K562 (cell line): ENCODE data around the gene TMPRSS5. TPM values are rescaled to one million over a fixed set of nuclear protein-coding genes. Genes with fewer than 3 reads are reported as not detected.

Source experiments
- ATAC-seq: fragments of 200-7000 bp; cut with Tn5 transposase; 3 replicates; pipeline ENCODE4 v1.9.1; 2020; ENCODE audit warnings: moderate library complexity
- BruUV-seq: library from RNA; stranded (reverse); fragments of 400-500 nt; replicated peaks from 2 replicates; lab custom pipeline; 2021; lab: Mats Ljungman, UMichigan
- CTCF ChIA-PET: fragments of 300-600 bp; formaldehyde crosslinking; extraction: SDS; loops from one replicate; lab custom pipeline; 2021; ENCODE audit warnings: low intra/inter-chr PET ratio; lab: Yijun Ruan, JAX
- POLR2A ChIA-PET: fragments of 300-600, 350-650 bp; sonication (Branson Sonifier 250); formaldehyde crosslinking; extraction: SDS; loops from one replicate; lab custom pipeline; 2021; ENCODE audit warnings: antibody characterized with exemption, inconsistent platforms; lab: Yijun Ruan, JAX
- DNase-seq, 4 experiments: peaks; one replicate each; pipeline versions ENCODE4 v3.0.0 to v3.0.0-alpha.2; 2011 to 2018; ENCODE audit warnings: low spot score in 3 of 4, mixed read lengths in 3 of 4; ENCODE audit errors: extremely low read depth in 1 of 4
- FAIRE-seq: peaks from 2 replicates; lab custom pipeline; 2011; peaks lifted over from hg19 to GRCh38; lab: Jason Lieb, UNC
- H2AFZ ChIP-seq: 2 replicates; pipeline ENCODE4 v1.6.0; 2011; ENCODE audit warnings: low read depth, low read length, control low read depth, inconsistent platforms
- H3K27ac ChIP-seq: fragments of 200-600 bp; 3 replicates; pipeline ENCODE4 v1.8.0; 2011; ENCODE audit warnings: low read depth, mild to moderate bottlenecking, control low read depth, inconsistent platforms, low read length, moderate library complexity, mixed read lengths; ENCODE audit errors: extremely low read depth
- H3K27me3 ChIP-seq, 2 experiments: fragments of 300-600 bp in 1 of 2; 2 replicates in 1 of 2; 3 replicates in 1 of 2; pipeline versions ENCODE4 v1.6.0 to v1.8.0; 2011; ENCODE audit warnings: inconsistent platforms in 2 of 2, low read length in 2 of 2, mild to moderate bottlenecking in 1 of 2, mixed read lengths in 1 of 2, moderate library complexity in 1 of 2; ENCODE audit not compliant: control insufficient read depth in 2 of 2, insufficient read depth in 2 of 2
- H3K36me3 ChIP-seq: fragments of 300-600 bp; 3 replicates; pipeline ENCODE4 v1.8.0; 2011; ENCODE audit warnings: mild to moderate bottlenecking, low read length, inconsistent platforms; ENCODE audit not compliant: control insufficient read depth, insufficient read depth
- H3K4me1 ChIP-seq, 2 experiments: fragments of 200-600 bp in 1 of 2; replicated peaks in 1 of 2; 2 replicates in 1 of 2; 3 replicates in 1 of 2; pipeline versions ENCODE4 v1.5.1 to v1.8.0; 2011; ENCODE audit warnings: inconsistent platforms in 2 of 2, low read length in 2 of 2, mild to moderate bottlenecking in 1 of 2, mixed read lengths in 1 of 2, moderate library complexity in 1 of 2; ENCODE audit not compliant: control insufficient read depth in 2 of 2, insufficient read depth in 2 of 2
- H3K4me2 ChIP-seq: 2 replicates; pipeline ENCODE4 v1.6.1; 2011; ENCODE audit warnings: low read length, control low read depth, inconsistent platforms, mixed read lengths; ENCODE audit not compliant: insufficient read depth
- H3K4me3 ChIP-seq: fragments of 200-600 bp; sonication (generic), shearing (Covaris generic); 2 replicates; pipeline ENCODE4 v1.5.1; 2016; ENCODE audit warnings: control low read depth, inconsistent platforms
- H3K79me2 ChIP-seq: fragments of 200-600 bp; 3 replicates; pipeline ENCODE4 v1.8.0; 2011; ENCODE audit warnings: low read length, inconsistent platforms; ENCODE audit not compliant: control insufficient read depth, insufficient read depth
- H3K9ac ChIP-seq, 2 experiments: 2 replicates each; pipeline versions ENCODE4 v1.6.0 to v1.6.1; 2011; ENCODE audit warnings: low read depth in 2 of 2, low read length in 2 of 2, control low read depth in 1 of 2, inconsistent platforms in 1 of 2, mild to moderate bottlenecking in 1 of 2, mixed read lengths in 1 of 2; ENCODE audit not compliant: insufficient read depth in 1 of 2
- H3K9me1 ChIP-seq: one replicate; pipeline ENCODE4 v1.6.0; 2011; ENCODE audit warnings: inconsistent platforms, mild to moderate bottlenecking, low read length, moderate library complexity; ENCODE audit not compliant: control insufficient read depth, insufficient read depth
- H3K9me3 ChIP-seq: replicated peaks from 2 replicates; pipeline ENCODE4 v1.5.1; 2011; ENCODE audit warnings: low read depth, low read length, inconsistent platforms; ENCODE audit not compliant: control insufficient read depth, insufficient read depth
- H4K20me1 ChIP-seq: replicated peaks from 2 replicates; pipeline ENCODE4 v1.6.1; 2011; ENCODE audit warnings: low read length, inconsistent platforms, mixed read lengths; ENCODE audit not compliant: control insufficient read depth, insufficient read depth
- ARID1B ChIP-seq: fragments of 450-650 bp; IDR thresholded peaks from 2 replicates; pipeline ENCODE4 v1.6.1; 2016; ENCODE audit warnings: antibody characterized with exemption, mild to moderate bottlenecking, inconsistent platforms
- CBFA2T3 ChIP-seq: fragments of 450-650 bp; IDR thresholded peaks from 2 replicates; pipeline ENCODE4 v1.6.1; 2017
- CEBPG ChIP-seq, 3 experiments: fragments of 200-800 bp in 1 of 3; sonication (Bioruptor generic) in 1 of 3; sonication (generic) in 1 of 3; formaldehyde crosslinking in 1 of 3; IDR thresholded peaks in 2 of 3; conservative IDR thresholded peaks in 1 of 3; 2 replicates each; pipeline versions ENCODE4 v1.6.1 to v1.8.0; 2016 to 2022; ENCODE audit warnings: missing compliant biosample characterization in 2 of 3, missing genetic modification characterization in 2 of 3, mild to moderate bottlenecking in 1 of 3, missing genetic modification reagents in 1 of 3
- CHCHD3 ChIP-seq: fragments of 250-450 bp; sonication (Bioruptor Pico); IDR thresholded peaks from 2 replicates; pipeline ENCODE4 v2.1.2; 2022; ENCODE audit warnings: mild to moderate bottlenecking
- CHD2 ChIP-seq: IDR thresholded peaks from 2 replicates; pipeline ENCODE4 v1.6.1; 2011; ENCODE audit warnings: low read depth, low read length
- ELF4 ChIP-seq: fragments of 450-650 bp; formaldehyde crosslinking; IDR thresholded peaks from 2 replicates; pipeline ENCODE4 v1.4.0; 2022; ENCODE audit warnings: missing genetic modification characterization
- HDAC8 ChIP-seq: fragments of 450-650 bp; IDR thresholded peaks from 2 replicates; pipeline ENCODE4 v1.6.1; 2016; ENCODE audit warnings: mild to moderate bottlenecking, missing genetic modification characterization, moderate library complexity, missing compliant biosample characterization
- HMG20B ChIP-seq: fragments of 250-450 bp; sonication (Bioruptor Pico); IDR thresholded peaks from 2 replicates; pipeline ENCODE4 v1.5.0; 2021; ENCODE audit warnings: mild to moderate bottlenecking
- HNRNPH1 ChIP-seq: fragments of 200-400 bp; formaldehyde crosslinking; optimal IDR thresholded peaks from 2 replicates; pipeline ENCODE3; 2017; ENCODE audit warnings: low read depth, mild to moderate bottlenecking, low read length, moderate library complexity
- MCM2 ChIP-seq: fragments of 450-650 bp; IDR thresholded peaks from 2 replicates; pipeline ENCODE4 v1.6.1; 2017; ENCODE audit warnings: low read depth, mild to moderate bottlenecking
- NFE2 ChIP-seq: IDR thresholded peaks from 2 replicates; pipeline ENCODE4 v1.6.1; 2014; ENCODE audit warnings: antibody characterized with exemption, low read depth
- SMAD4 ChIP-seq: fragments of 250-450 bp; sonication (Bioruptor Pico); conservative IDR thresholded peaks from 2 replicates; pipeline ENCODE4 v1.8.0; 2021; ENCODE audit warnings: inconsistent platforms, mild to moderate bottlenecking, moderate library complexity
- SMARCE1 ChIP-seq: fragments of 450-650 bp; IDR thresholded peaks from 2 replicates; pipeline ENCODE4 v1.7.1; 2016; ENCODE audit warnings: mild to moderate bottlenecking
- SPI1 ChIP-seq: IDR thresholded peaks from 2 replicates; pipeline ENCODE4 v1.6.1; 2011; ENCODE audit warnings: low read depth, low read length, control low read depth, borderline replicate concordance
- SRSF7 ChIP-seq: fragments of 200-400 bp; formaldehyde crosslinking; optimal IDR thresholded peaks from 2 replicates; pipeline ENCODE3; 2017; ENCODE audit warnings: mild to moderate bottlenecking, low read depth, low read length
- TCF3 ChIP-seq: sonication (generic); formaldehyde crosslinking; IDR thresholded peaks from 2 replicates; pipeline ENCODE4 v1.4.0; 2020; ENCODE audit warnings: mild to moderate bottlenecking, missing genetic modification reagents
- ZNF316 ChIP-seq: fragments of 450-650 bp; IDR thresholded peaks from 2 replicates; pipeline ENCODE4 v1.6.1; 2016
- ZNF75A ChIP-seq: fragments of 450-650 bp; formaldehyde crosslinking; IDR thresholded peaks from 2 replicates; pipeline ENCODE4 v1.4.0; 2020; ENCODE audit warnings: mild to moderate bottlenecking
- WGBS: fragments of 100-300 bp; shearing (Covaris generic); methylation state at CpG from one replicate; pipeline ENCODE4 v1.1.6; 2016; ENCODE audit warnings: low coverage, mixed read lengths; ENCODE audit not compliant: insufficient coverage; ENCODE audit errors: missing lambda C conversion rate; 5-methylcytosine and 5-hydroxymethylcytosine counted together
- in situ Hi-C: fragments of 300-500 bp; cut with MboI; formaldehyde crosslinking; loops from 4 replicates; pipeline ENCODE4 v1.15.0; 2018; ENCODE audit warnings: inconsistent platforms, mixed read lengths
- intact Hi-C: fragments of 100-400 bp; cut with micrococcal nuclease; formaldehyde crosslinking; loops from 2 replicates; pipeline ENCODE4 v1.14.2; 2022
- polyA plus RNA-seq, 8 experiments: library from polyadenylated mRNA; depleted of rRNA in 4 of 8; stranded (reverse) in 5 of 8; unstranded in 3 of 8; fragments of >200 nt; fragmentation: Nextera tagmentation in 2 of 8; fragmentation: Illumina TruSeq in 1 of 8; extraction: Ambion mirVana in 2 of 8; extraction: Trizol in 1 of 8; gene quantifications; 2 replicates each; pipeline versions ENCODE4 v1.2.1 to v1.2.3, GENCODE V29; 2011 to 2014; ENCODE audit warnings: inconsistent platforms in 1 of 8, missing spikeins in 1 of 8
- total RNA-seq, 7 experiments: library from RNA; depleted of rRNA in 6 of 7; stranded (reverse); fragments of >200 nt in 6 of 7; fragmentation: Illumina TruSeq in 2 of 7; extraction: Trizol in 2 of 7; gene quantifications; 2 replicates each; pipeline versions ENCODE4 v1.2.1 to v1.2.3, GENCODE V29; 2011 to 2021; ENCODE audit warnings: low replicate concordance in 1 of 7
- TF ChIP-seq, protein P1 (sequence below): sonication (generic); formaldehyde crosslinking; IDR thresholded peaks from 2 replicates; pipeline ENCODE4 v1.8.1; 2023; ENCODE audit warnings: missing genetic modification reagents, mild to moderate bottlenecking, borderline replicate concordance

TMPRSS5 gene
- total and polyA plus RNA-seq, 9 of the 15 experiments (the other 6 are each of a cell fraction or from before 2014, with no cell fraction given): 0.07 to 0.49 (median 0.17) TPM; not detected in 1

DNA sequence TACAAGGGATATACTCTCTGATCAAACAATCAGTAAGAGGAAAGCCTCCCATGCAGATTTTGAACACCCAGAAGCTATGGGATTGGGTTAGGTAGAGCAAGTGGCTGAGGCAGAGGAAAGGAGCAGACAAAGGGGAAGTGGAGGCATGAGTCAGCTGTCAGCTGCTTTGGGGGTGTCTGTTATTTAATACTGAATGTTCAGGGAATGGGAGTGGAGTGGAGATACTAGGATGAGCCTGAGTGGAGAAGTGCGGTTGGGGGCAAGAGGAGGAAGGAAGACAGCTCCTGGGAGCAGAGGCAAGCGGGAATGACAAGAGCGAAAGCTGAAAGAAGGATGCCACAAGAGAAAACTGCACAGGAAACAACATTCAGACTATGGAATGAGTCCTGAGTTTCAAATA, 22.7 kb upstream of the TMPRSS5 start (continued):
- peak; percentile 95 for TF ChIP-seq SPI1
- TF ChIP-seq NFE2: peak; percentile 68
- no peak for TF ChIP-seq ELF4 (CRISPR knock-in tag)
- no peak for TF ChIP-seq CEBPG (CRISPR knock-in tag; IDR thresholded peaks at IDR 0.05)
- TF ChIP-seq CEBPG (tag; conservative IDR thresholded peaks at IDR 0.05 in 1 of 2, IDR thresholded peaks at IDR 0.05 in 1 of 2): no peak
- TF ChIP-seq SMARCE1: 0 out of 2 replicates have a peak, but pooled peaks have one; percentile 16
- TF ChIP-seq CHCHD3 (CRISPR knock-in tag): no peak
- no peak for TF ChIP-seq HDAC8 (tag)

DNA sequence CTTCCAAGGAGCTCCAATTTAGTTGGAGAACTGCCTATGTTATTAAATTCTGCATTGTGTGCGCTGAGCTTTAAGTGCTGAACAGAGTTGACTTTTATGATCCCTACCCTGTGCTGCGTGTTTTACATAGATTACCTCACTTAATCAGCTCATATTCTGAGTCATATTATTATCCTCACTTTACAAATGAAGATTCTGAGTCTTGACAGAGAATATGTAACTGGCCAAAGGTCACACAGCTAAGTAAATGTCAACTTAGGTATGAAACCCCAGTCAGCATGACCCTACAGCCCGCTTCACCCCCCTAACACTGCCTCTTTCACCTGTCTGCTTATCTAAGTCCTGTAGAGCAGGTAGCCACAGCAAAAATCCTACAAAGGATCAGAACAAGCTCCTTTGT, 19.8 kb upstream of the TMPRSS5 start:
- Histone ChIP-seq H3K36me3 (no peaks in the 10 kb centered on the region; the same call in 2 of the 3 replicates), H3K27me3 (no peaks in the 10 kb centered on the region), H3K4me1 (peaks cover 7 to 19% of the 10 kb centered on the region in 2 experiments; a peak in 4 of 5 replicates), H3K4me3 (no peak overlapping the region), H2AFZ (peak overlapping the region; percentile 43), H3K27ac (no peak overlapping the region), H3K79me2 (no peaks in the 10 kb centered on the region), H4K20me1 (no peaks in the 10 kb centered on the region), H3K4me2 (peak overlapping the region; percentile 9; the same call in 1 of the 2 replicates), H3K9ac (no peak overlapping the region), H3K9me3 (no peaks in the 10 kb centered on the region), H3K9me1 (no peaks in the 10 kb centered on the region)
- no TSS peak for BruUV-seq
- FAIRE-seq (no peak), DNase-seq (peak in 1 of 4 experiments; percentile 8), ATAC-seq (peak; percentile 36)
- intact Hi-C loops: loop anchor here (1.0 kb wide), 1 partner anchor 139 kb away; no protein-coding TSS in a partner anchor
- CTCF ChIA-PET: interaction anchor here (2.2 kb wide), 1 partner anchor 420 kb away, joined by 7 read pairs; no protein-coding TSS in a partner anchor
- in situ Hi-C loops: no loop called here
- WGBS: 23% methylated on average over 3 of the region's 3 CpGs
- POLR2A ChIA-PET: interaction anchor here (0.6 to 1.4 kb wide), 5 partner anchors 14 to 199 kb away, joined by 3 to 4 read pairs (median 3); no protein-coding TSS in a partner anchor
- peak; percentile 32; the same call in 1 of the 2 replicates for TF ChIP-seq CBFA2T3
- TF ChIP-seq MCM2: no peak
- TF ChIP-seq HNRNPH1: no peak
- no peak for TF ChIP-seq SRSF7
- TF ChIP-seq, protein P1, sequence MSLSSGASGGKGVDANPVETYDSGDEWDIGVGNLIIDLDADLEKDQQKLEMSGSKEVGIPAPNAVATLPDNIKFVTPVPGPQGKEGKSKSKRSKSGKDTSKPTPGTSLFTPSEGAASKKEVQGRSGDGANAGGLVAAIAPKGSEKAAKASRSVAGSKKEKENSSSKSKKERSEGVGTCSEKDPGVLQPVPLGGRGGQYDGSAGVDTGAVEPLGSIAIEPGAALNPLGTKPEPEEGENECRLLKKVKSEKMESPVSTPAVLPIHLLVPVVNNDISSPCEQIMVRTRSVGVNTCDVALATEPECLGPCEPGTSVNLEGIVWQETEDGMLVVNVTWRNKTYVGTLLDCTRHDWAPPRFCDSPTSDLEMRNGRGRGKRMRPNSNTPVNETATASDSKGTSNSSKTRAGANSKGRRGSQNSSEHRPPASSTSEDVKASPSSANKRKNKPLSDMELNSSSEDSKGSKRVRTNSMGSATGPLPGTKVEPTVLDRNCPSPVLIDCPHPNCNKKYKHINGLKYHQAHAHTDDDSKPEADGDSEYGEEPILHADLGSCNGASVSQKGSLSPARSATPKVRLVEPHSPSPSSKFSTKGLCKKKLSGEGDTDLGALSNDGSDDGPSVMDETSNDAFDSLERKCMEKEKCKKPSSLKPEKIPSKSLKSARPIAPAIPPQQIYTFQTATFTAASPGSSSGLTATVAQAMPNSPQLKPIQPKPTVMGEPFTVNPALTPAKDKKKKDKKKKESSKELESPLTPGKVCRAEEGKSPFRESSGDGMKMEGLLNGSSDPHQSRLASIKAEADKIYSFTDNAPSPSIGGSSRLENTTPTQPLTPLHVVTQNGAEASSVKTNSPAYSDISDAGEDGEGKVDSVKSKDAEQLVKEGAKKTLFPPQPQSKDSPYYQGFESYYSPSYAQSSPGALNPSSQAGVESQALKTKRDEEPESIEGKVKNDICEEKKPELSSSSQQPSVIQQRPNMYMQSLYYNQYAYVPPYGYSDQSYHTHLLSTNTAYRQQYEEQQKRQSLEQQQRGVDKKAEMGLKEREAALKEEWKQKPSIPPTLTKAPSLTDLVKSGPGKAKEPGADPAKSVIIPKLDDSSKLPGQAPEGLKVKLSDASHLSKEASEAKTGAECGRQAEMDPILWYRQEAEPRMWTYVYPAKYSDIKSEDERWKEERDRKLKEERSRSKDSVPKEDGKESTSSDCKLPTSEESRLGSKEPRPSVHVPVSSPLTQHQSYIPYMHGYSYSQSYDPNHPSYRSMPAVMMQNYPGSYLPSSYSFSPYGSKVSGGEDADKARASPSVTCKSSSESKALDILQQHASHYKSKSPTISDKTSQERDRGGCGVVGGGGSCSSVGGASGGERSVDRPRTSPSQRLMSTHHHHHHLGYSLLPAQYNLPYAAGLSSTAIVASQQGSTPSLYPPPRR (CRISPR knock-in tag): no peak
- no peak for TF ChIP-seq ZNF75A (CRISPR knock-in tag)
- no peak for TF ChIP-seq HMG20B (CRISPR knock-in tag)
- peak; percentile 18; the same call in 1 of the 2 replicates for TF ChIP-seq ARID1B
- peak; percentile 40; the same call in 1 of the 2 replicates for TF ChIP-seq TCF3 (CRISPR knock-in tag)
- no peak for TF ChIP-seq SMAD4 (CRISPR knock-in tag)
- no peak for TF ChIP-seq CHD2
- no peak for TF ChIP-seq ZNF316
